ENCODE results near the gene YIF1A.

The YIF1A gene

GRCh38 chr11:66237867-66238266, 51.1 kb downstream of the YIF1A start:
- DNase-seq (ENCODE audit: low spot score) = no peak
- TF ChIP-seq CTCF (IDR thresholded peaks at IDR 0.05; ENCODE audit: borderline replicate concordance, control extremely low read depth, extremely low read depth, insufficient read depth, missing control alignments) = no peak
- in situ Hi-C loops (cut with MboI; ENCODE audit: low sequenced_read_pairs, unreplicated experiment) = no loop called here

GRCh38 chr11:66235141-66235540, 53.8 kb downstream of the YIF1A start:
- no peak for TF ChIP-seq CTCF (IDR thresholded peaks at IDR 0.05; ENCODE audit: borderline replicate concordance, control extremely low read depth, extremely low read depth, insufficient read depth, missing control alignments)
- no peak for DNase-seq (ENCODE audit: low spot score)
- in situ Hi-C loops (cut with MboI; ENCODE audit: low sequenced_read_pairs, unreplicated experiment) = no loop called here
